Neural progenitor cell (in vitro differentiated cells): ENCODE results near the gene MYO18B. TPM values are rescaled to one million over a fixed set of nuclear protein-coding genes. Genes with fewer than 3 reads are reported as not detected.

Source experiments
- DNase-seq: peaks from one replicate; pipeline ENCODE4 v3.0.0-alpha.2; 2016; ENCODE audit warnings: low spot score
- H2AFZ ChIP-seq: fragments of 200-600 bp; sonication (generic); replicated peaks from 2 replicates; pipeline ENCODE4 v1.6.1; 2016; ENCODE audit warnings: antibody characterized with exemption
- H3F3A ChIP-seq: fragments of 200-600 bp; sonication (generic); 2 replicates; pipeline ENCODE4 v1.6.1; 2016; ENCODE audit warnings: antibody characterized with exemption, low read depth
- H3K27ac ChIP-seq: fragments of 200-600 bp; sonication (generic); 2 replicates; pipeline ENCODE4 v1.5.1; 2016; ENCODE audit warnings: mild to moderate bottlenecking
- H3K27me3 ChIP-seq: fragments of 200-600 bp; sonication (generic); 2 replicates; pipeline ENCODE4 v1.6.1; 2016; ENCODE audit warnings: mild to moderate bottlenecking, moderate library complexity
- H3K36me3 ChIP-seq: fragments of 200-600 bp; sonication (generic); 2 replicates; pipeline ENCODE4 v1.5.1; 2016
- H3K4me1 ChIP-seq: fragments of 200-600 bp; sonication (generic); 2 replicates; pipeline ENCODE4 v1.6.1; 2016; ENCODE audit warnings: mixed run types
- H3K4me2 ChIP-seq: fragments of 200-600 bp; sonication (generic); 2 replicates; pipeline ENCODE4 v1.6.1; 2016
- H3K4me3 ChIP-seq: fragments of 200-600 bp; sonication (generic); 2 replicates; pipeline ENCODE4 v1.5.1; 2016
- H3K79me2 ChIP-seq: fragments of 200-600 bp; sonication (generic); 2 replicates; pipeline ENCODE4 v1.6.1; 2016; ENCODE audit warnings: low read depth
- H3K9ac ChIP-seq: fragments of 200-600 bp; sonication (generic); 2 replicates; pipeline ENCODE4 v1.6.1; 2016
- H3K9me3 ChIP-seq: fragments of 200-600 bp; sonication (generic); 2 replicates; pipeline ENCODE4 v1.5.1; 2016; ENCODE audit warnings: low read depth
- H4K20me1 ChIP-seq: fragments of 200-600 bp; sonication (generic); 2 replicates; pipeline ENCODE4 v1.6.1; 2016; ENCODE audit warnings: low read depth
- H3K27ac Mint-ChIP-seq: 3 replicates; pipeline ENCODE4 v1.8.0; 2021; ENCODE audit warnings: mixed read lengths
- H3K27me3 Mint-ChIP-seq: 2 replicates; pipeline ENCODE4 v1.8.0; 2022; ENCODE audit warnings: low read depth, mild to moderate bottlenecking, inconsistent platforms, moderate library complexity, mixed read lengths; ENCODE audit not compliant: insufficient read depth
- H3K36me3 Mint-ChIP-seq: 3 replicates; pipeline ENCODE4 v1.8.0; 2021; ENCODE audit warnings: mixed read lengths
- H3K4me1 Mint-ChIP-seq: 3 replicates; pipeline ENCODE4 v1.8.0; 2021; ENCODE audit warnings: mixed read lengths
- H3K4me3 Mint-ChIP-seq: 3 replicates; pipeline ENCODE4 v1.8.0; 2021; ENCODE audit warnings: mild to moderate bottlenecking, moderate library complexity, mixed read lengths
- H3K9me3 Mint-ChIP-seq: 3 replicates; pipeline ENCODE4 v1.8.0; 2020; ENCODE audit warnings: mixed read lengths
- CTCF ChIP-seq: fragments of 200-600 bp; sonication (generic); IDR thresholded peaks from 2 replicates; pipeline ENCODE4 v1.5.1; 2017; ENCODE audit warnings: antibody characterized with exemption, mild to moderate bottlenecking
- EZH2 ChIP-seq: fragments of 200-600 bp; sonication (generic); IDR thresholded peaks from 2 replicates; pipeline ENCODE4 v1.6.1; 2017; ENCODE audit warnings: antibody characterized with exemption, mild to moderate bottlenecking, moderate library complexity
- EZH2phosphoT487 ChIP-seq: fragments of 200-600 bp; sonication (generic); IDR thresholded peaks from 2 replicates; pipeline ENCODE4 v1.6.1; 2017; ENCODE audit warnings: antibody characterized with exemption
- total RNA-seq: library from RNA; depleted of rRNA; stranded (reverse); fragments of >200 nt; gene quantifications from 2 replicates; pipeline ENCODE4 v1.2.3, GENCODE V29; 2015; ENCODE audit warnings: low replicate concordance

Gene MYO18B
- total RNA-seq, 1 donor from 2014 or later = not detected

GRCh38 chr22:25882360-25882759 is 140.4 kb downstream of the MYO18B start:
- Histone ChIP-seq H2AFZ (no peak overlapping the region), H3K36me3 (no peaks in the 10 kb centered on the region), H3K9ac (no peak overlapping the region), H4K20me1 (no peaks in the 10 kb centered on the region), H3K4me3 (no peak overlapping the region), H3K9me3 (no peaks in the 10 kb centered on the region), H3K27ac (no peak overlapping the region), H3K27me3 (peaks cover 3% of the 10 kb centered on the region), H3K4me2 (no peak overlapping the region), H3K4me1 (no peaks in the 10 kb centered on the region), H3F3A (no peaks in the 10 kb centered on the region), H3K79me2 (no peaks in the 10 kb centered on the region)
- H3K4me1 Mint-ChIP-seq = peaks cover 10% of the 10 kb centered on the region
- no peak overlapping the region for H3K27ac Mint-ChIP-seq
- TF ChIP-seq EZH2phosphoT487 (no peak), EZH2 (no peak), CTCF (no peak)
- H3K36me3 Mint-ChIP-seq = no peaks in the 10 kb centered on the region
- no peaks in the 10 kb centered on the region for H3K9me3 Mint-ChIP-seq
- no peak overlapping the region for H3K4me3 Mint-ChIP-seq
- H3K27me3 Mint-ChIP-seq = peaks cover 8% of the 10 kb centered on the region
- DNase-seq = no peak

GRCh38 chr22:25883482-25884033 is 141.6 kb downstream of the MYO18B start:
- Mint-ChIP-seq H3K27ac (no peak overlapping the region), H3K4me3 (no peak overlapping the region), H3K27me3 (peaks cover 8% of the 10 kb centered on the region), H3K4me1 (peaks cover 12% of the 10 kb centered on the region), H3K9me3 (no peaks in the 10 kb centered on the region), H3K36me3 (no peaks in the 10 kb centered on the region)
- H3K27me3 ChIP-seq = peaks cover 3% of the 10 kb centered on the region
- H3K27ac ChIP-seq = no peak overlapping the region
- H2AFZ ChIP-seq = no peak overlapping the region
- TF ChIP-seq EZH2phosphoT487 (no peak), EZH2 (no peak), CTCF (no peak)
- H3K9me3 ChIP-seq = no peaks in the 10 kb centered on the region
- DNase-seq = no peak
- H3K79me2 ChIP-seq = no peaks in the 10 kb centered on the region
- no peak overlapping the region for H3K9ac ChIP-seq
- H3K4me2 ChIP-seq = no peak overlapping the region
- no peaks in the 10 kb centered on the region for H3F3A ChIP-seq
- H3K36me3 ChIP-seq = no peaks in the 10 kb centered on the region
- no peaks in the 10 kb centered on the region for H3K4me1 ChIP-seq
- H3K4me3 ChIP-seq = no peak overlapping the region
- H4K20me1 ChIP-seq = no peaks in the 10 kb centered on the region

GRCh38 chr22:25884121-25884520 is 142.1 kb downstream of the MYO18B start:
- H3K27me3 ChIP-seq = peaks cover 3% of the 10 kb centered on the region
- Mint-ChIP-seq H3K9me3 (no peaks in the 10 kb centered on the region), H3K4me3 (no peak overlapping the region), H3K27me3 (peaks cover 10% of the 10 kb centered on the region), H3K4me1 (peaks cover 12% of the 10 kb centered on the region), H3K27ac (no peak overlapping the region), H3K36me3 (no peaks in the 10 kb centered on the region)
- DNase-seq = no peak
- no peaks in the 10 kb centered on the region for H3K4me1 ChIP-seq
- H4K20me1 ChIP-seq = no peaks in the 10 kb centered on the region
- H3K36me3 ChIP-seq = no peaks in the 10 kb centered on the region
- no peak overlapping the region for H3K4me3 ChIP-seq
- H2AFZ ChIP-seq = no peak overlapping the region
- no peaks in the 10 kb centered on the region for H3K9me3 ChIP-seq
- H3F3A ChIP-seq = no peaks in the 10 kb centered on the region
- no peak for TF ChIP-seq EZH2
- TF ChIP-seq EZH2phosphoT487 = no peak
- TF ChIP-seq CTCF = no peak
- H3K4me2 ChIP-seq = no peak overlapping the region
- no peaks in the 10 kb centered on the region for H3K79me2 ChIP-seq
- no peak overlapping the region for H3K27ac ChIP-seq
- no peak overlapping the region for H3K9ac ChIP-seq
